DLD1 (cell line): ENCODE measurements around the gene CRACR2A.

ENCODE experiments used
- in situ Hi-C: cut with HindIII; loops from 2 replicates; pipeline ENCODE4 v1.10.0; 2017; ENCODE audit warnings: low sequenced_read_pairs

The CRACR2A gene

GRCh38 chr12:3692616-3693365 lies 60.1 kb downstream of the CRACR2A start:
- in situ Hi-C loops, result no loop called here

GRCh38 chr12:3686463-3686862 lies 66.4 kb downstream of the CRACR2A start:
- in situ Hi-C loops, result loop anchor here (10.0 kb wide), 1 partner anchor 48 kb away; no protein-coding TSS in a partner anchor

GRCh38 chr12:3685830-3686229 lies 67.1 kb downstream of the CRACR2A start:
- in situ Hi-C loops, result loop anchor here (10.0 kb wide), 1 partner anchor 49 kb away; no protein-coding TSS in a partner anchor

GRCh38 chr12:3684449-3685051 lies 68.4 kb downstream of the CRACR2A start:
- in situ Hi-C loops, result loop anchor here (10.0 kb wide), 1 partner anchor 50 kb away; no protein-coding TSS in a partner anchor

GRCh38 chr12:3683670-3684069 lies 69.2 kb downstream of the CRACR2A start:
- in situ Hi-C loops, result loop anchor here (10.0 kb wide), 1 partner anchor 51 kb away; no protein-coding TSS in a partner anchor

GRCh38 chr12:3681595-3682061 lies 71.3 kb downstream of the CRACR2A start:
- in situ Hi-C loops, result loop anchor here (10.0 kb wide), 1 partner anchor 53 kb away; no protein-coding TSS in a partner anchor

GRCh38 chr12:3680919-3681594 lies 71.9 kb downstream of the CRACR2A start:
- in situ Hi-C loops, result loop anchor here (10.0 kb wide), 1 partner anchor 54 kb away; no protein-coding TSS in a partner anchor

GRCh38 chr12:3679831-3680230 lies 73.1 kb downstream of the CRACR2A start:
- in situ Hi-C loops, result loop anchor here (10.0 kb wide), 1 partner anchor 55 kb away; no protein-coding TSS in a partner anchor

GRCh38 chr12:3677609-3678008 lies 75.3 kb downstream of the CRACR2A start:
- in situ Hi-C loops, result no loop called here

- in situ Hi-C loops, result no loop called here
Observed at GRCh38 chr12:3673981-3674708, 78.8 kb downstream of the CRACR2A start.

GRCh38 chr12:3672113-3672509 lies 80.8 kb downstream of the CRACR2A start:
- in situ Hi-C loops, result no loop called here

GRCh38 chr12:3671330-3672112 lies 81.4 kb downstream of the CRACR2A start:
- in situ Hi-C loops, result no loop called here

- in situ Hi-C loops, result no loop called here
Observed at GRCh38 chr12:3670083-3670620, 82.8 kb downstream of the CRACR2A start.

- in situ Hi-C loops, result loop anchor here (10.0 kb wide), 1 partner anchor 345 kb away; no protein-coding TSS in a partner anchor
Observed at GRCh38 chr12:3669594-3669993, 83.3 kb downstream of the CRACR2A start.

- in situ Hi-C loops, result loop anchor here (10.0 kb wide), 1 partner anchor 344 kb away; no protein-coding TSS in a partner anchor
Observed at GRCh38 chr12:3668479-3669165, 84.3 kb downstream of the CRACR2A start.

GRCh38 chr12:3667485-3667884 lies 85.4 kb downstream of the CRACR2A start:
- in situ Hi-C loops, result loop anchor here (10.0 kb wide), 1 partner anchor 343 kb away; no protein-coding TSS in a partner anchor

- in situ Hi-C loops, result loop anchor here (10.0 kb wide), 1 partner anchor 342 kb away; no protein-coding TSS in a partner anchor
Observed at GRCh38 chr12:3666441-3666840, 86.5 kb downstream of the CRACR2A start.

- in situ Hi-C loops, result loop anchor here (10.0 kb wide), 1 partner anchor 338 kb away; no protein-coding TSS in a partner anchor
Observed at GRCh38 chr12:3662521-3662921, 90.4 kb downstream of the CRACR2A start.
